Measurements from ENCODE around the gene AP3D1.

AP3D1 gene

DNA sequence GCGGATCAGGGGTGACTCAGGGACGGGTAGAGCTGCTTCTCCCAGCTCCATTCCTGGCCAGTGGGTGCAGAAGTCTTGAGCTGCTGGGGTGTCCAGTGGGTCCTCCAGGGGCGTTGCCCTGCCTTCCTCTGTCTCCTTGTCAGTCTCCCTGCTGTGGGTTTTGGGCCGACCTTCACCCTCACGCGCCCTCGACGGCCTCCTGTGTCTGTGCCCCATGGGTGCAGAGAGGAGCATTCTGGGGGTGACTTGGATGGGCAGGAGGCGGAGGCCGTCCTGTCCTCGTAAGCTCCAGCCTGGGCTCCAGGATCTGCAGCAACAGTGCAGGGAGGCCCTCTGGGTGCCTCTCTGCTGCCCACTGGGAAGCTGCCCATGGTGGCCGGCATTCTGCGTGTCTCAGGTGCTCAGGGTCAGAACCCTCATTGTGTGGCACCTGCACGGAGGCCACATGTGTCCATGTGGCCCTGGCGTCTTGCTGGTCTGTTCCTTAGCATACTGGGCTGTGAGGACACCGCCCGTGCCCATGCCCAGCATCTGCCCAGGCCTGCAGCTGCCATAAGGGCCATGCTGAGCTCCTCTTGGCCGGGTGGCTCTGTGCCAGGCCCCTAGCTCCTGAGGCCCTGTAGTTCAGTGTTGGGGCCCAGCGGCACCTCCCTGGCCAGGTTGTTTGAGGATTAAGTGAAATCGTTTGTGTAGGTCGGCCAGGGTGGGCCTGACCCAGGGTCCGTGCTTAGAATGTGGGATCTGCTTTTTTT, 29.7 kb upstream of the AP3D1 start:
- DNase-seq = no peak

DNA sequence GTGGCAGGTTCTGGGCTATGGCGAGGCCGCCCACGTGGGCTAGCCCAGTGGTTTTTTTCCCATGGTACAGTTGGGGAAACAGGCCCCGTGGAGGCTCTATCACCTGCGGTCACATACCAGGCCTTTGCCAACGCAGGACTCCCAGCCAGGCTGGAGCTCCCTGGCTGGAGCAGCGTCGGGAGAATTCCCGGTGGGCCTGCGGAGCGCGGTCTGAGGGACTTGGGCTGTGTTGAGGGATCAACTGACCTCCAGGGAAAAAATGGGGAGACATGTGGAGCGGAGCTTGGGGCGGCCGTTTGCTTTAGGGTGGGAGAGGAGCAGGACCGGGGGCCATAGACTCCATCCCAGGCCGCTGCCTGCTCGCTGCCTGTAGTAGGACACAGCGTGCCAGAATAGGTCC, 28.7 kb upstream of the AP3D1 start:
- no peak for DNase-seq

DNA sequence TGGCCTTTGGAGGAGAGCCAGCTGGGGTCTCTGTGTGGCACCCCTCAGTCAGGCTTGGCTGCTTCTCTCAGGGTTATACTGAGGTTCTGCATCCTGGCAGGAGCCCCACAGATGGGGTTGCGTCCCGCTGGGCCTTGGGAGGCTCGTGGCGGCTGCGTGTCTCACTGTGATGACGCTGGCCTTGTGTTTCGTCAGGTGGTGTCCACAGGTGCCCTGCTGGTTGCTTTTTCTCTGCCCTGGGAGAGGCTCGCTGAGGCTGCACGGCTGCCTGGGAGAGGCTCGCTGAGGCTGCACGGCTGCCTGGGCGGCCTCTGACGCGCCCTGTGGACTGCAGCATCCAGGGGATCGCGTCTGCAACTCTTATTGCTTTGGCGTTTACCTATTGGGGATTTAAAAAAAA, 27.7 kb upstream of the AP3D1 start:
- DNase-seq = no peak

DNA sequence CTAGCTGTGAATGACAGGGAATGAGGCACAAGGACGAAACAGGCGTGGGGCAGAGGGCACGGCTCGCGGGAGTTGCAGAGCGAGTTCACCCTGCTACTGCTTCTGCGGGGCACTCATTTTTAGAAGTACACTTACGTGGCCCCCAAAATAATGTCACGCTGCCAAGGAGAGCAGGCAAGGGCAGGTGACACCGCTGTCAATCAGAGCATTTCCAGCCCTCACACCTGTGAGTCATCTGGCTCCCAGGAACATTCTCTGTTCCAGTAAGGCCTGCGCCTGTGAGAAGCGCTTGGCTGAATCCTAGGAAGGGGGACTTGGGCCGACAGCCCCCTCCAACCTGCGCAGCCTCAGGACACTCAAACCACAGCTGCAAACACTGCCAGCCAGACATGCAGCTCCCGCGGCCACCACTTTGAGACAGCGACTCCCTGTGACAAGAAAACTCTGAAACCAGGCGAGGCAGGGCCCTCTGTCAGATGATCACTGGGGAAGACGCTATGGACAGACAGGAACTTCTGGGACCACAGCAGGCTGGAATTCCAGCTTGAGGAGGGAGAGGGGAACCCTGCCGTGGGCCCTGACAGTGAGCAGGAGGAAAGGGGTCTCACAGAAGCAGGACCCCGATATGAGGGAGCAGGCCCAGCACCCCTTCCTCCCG, 25.1 kb upstream of the AP3D1 start:
- DNase-seq = no peak

DNA sequence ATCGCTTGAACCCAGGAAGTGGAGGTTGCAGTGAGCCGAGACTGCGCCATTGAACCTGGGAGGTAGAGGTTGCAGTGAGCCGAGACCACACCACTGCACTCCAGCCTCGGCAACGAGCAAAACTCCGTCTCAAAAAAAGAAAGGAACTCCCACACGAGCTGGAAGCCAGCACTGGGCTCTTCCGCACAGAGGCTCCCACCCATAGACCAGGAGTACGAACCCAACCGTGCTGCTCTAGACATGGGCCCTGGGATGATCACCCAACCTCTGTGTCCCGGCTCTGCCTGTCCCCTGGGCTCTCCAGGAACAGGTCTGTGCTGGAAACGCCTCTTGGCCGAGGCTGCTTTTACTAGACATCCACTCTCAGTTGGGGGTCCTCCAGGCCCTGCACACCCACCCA, 24.4 kb upstream of the AP3D1 start:
- DNase-seq = no peak

DNA sequence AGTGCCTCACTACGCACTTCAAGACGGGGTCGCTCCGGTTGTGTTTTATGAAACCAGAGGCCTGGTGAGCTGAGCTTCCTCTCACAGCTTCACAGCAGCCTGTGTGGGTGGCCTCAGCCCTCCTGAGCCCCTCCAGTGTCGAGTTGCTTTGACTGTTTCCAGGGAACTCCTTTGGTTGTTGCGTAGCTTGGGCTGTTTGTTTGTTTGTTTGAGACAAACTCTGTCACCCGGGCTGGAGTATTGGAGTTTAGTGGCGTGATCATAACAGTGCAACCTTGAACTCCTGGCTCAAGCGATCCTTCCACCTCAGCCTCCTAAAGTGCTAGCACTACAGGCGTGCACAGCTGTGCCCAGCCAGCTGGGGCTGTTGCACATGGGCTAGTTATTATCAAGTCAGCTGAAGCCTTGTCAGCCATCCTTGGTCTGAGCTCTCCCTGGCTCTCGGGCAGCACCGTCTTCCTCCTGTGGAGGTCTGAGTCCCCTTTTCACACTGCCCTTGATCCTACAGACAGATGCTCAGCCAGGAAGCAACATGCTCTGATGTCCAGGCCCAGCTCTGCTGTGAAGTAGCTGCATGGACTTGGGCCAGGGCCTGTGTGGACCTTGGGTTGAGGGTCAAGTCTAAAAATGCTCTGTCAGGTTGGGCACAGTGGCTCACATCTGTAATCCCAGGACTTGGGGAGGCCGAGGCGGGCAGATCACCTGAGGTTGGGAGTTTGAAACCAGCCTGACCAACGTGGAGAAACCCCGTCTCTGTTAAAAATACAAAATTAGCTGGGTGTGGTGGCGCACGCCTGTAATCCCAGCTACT, 22.6 kb upstream of the AP3D1 start:
- DNase-seq = no peak

DNA sequence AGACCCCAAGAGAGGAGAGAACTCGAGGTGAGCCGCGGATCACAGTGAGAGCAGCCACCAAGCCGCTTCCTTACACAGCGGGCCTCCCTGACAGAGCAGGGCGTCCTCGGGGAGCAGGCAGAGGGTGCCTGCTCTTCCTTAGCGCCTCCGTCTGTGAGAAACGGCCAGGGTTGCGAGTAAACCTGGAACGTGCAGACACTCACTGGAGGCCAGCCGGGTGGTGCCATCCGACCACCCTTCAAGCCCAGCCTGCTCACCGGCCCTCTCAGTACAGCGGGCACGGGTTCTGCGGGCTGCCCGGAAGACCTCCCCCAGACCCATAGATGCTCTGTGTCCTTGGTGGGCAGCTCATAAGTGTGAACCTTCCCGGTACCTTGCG, 22.0 kb upstream of the AP3D1 start:
- no peak for DNase-seq

DNA sequence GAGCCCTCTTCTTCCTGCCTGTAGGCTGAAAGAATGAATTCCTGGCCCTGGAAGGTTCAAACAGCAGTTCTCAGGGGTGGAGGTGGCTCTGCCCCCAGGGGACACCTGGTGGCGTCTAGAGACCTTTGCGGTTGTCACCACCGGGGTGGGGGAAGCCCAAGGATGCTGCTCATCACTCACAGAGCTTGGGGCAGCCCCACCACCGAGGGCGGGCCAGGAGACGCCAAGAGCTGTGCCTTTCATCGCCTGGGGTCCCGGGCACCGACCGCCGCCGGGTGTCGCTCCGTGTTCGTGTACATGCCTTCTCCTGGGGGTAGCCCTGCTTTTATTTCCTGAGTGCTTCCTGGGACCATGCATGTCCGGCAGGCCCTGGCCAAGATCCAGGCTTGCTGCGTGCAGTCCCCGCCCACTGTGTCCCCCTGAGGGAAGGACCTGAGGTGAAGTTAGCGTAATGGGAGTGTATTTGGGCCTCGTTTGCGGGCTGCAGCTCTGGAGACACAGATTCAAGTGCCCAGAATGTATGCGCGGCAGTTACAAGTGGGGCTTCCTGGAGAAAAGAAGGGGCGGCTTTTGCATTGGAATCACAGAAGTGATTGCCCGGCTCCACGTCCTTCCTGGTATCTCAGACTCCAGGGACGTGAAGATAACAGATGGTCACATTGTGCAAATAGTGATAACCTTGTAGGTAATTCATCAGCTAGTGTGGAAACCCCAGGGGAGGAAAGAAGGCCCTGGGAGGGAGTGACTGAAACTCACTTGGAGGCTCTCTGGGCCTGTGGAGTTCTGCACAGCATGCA, 20.2 kb upstream of the AP3D1 start:
- DNase-seq = no peak

DNA sequence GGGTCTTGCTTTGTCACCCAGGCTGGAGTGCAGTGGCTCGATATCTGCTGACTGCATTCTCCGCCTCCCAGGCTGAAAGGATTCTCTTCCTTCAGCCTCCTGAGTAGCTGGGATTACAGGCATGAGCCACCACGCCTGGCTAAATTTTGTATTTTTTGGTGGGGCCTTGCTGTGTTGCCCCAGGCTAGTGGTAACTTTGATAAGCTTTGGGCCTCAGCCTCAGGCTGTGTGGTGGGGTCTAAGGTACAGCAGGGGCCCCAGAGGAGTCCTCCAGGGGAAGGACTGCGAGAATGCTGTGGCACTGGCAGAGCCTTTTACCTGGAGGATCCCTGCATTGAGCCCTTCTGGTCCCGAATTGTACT, 19.6 kb upstream of the AP3D1 start:
- DNase-seq = no peak

DNA sequence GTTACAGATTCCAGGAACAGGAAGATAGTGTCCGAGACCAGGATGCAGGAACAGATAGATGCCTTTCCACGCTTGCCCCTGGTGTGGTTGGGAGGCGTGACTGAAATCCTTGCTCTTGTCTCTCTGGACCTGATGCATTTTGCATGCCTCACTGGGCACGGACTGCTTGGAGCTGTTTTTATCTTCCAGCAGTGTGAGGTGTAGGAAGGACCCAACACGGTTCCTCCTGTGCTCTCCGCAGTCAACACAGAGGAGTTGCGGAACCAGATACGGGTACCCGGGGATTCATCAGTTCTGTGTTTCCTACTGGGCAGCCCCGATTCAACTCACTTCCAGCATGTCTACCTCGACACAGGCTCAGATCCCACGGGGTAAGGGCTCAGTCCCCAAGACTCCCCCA, 18.9 kb upstream of the AP3D1 start:
- DNase-seq = no peak

DNA sequence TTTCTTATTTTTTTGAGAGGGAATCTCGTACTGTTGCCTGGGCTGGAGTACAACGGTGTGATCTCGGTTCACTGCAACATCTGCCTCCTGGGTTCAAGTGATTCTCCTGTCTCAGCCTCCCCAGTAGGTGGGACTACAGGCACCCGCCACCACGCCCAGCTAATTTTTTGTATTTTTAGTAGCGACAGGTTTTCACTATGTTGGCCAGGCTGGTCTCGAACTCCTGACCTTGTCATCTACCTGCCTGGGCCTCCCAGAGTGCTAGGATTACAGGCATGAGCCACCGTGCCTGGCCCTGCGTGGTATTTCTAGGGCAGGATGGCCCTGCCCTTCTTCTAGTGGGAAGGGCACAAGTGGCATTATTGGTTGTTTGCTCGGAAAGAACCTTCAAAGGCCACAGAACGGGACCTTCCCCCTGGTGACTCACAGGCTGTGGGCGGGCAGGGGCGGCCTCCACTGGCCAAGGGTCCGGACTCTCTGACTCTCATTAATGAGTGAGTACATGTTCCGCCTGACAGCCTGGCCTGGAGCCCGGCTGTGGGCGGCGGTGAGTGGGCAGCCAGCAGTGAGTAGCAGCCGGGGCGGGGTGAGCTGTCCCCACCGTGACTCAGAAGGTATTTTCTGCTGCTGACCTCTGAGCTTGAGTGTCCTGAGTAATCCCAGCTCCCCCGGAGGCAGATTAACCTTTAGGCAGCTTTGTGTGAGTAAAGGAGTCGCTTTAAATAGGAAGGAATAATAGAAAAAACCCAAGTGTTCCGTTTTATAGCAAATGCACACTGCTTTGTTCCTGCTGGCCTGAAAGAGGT, 17.5 kb upstream of the AP3D1 start:
- peak; percentile 92 for DNase-seq

DNA sequence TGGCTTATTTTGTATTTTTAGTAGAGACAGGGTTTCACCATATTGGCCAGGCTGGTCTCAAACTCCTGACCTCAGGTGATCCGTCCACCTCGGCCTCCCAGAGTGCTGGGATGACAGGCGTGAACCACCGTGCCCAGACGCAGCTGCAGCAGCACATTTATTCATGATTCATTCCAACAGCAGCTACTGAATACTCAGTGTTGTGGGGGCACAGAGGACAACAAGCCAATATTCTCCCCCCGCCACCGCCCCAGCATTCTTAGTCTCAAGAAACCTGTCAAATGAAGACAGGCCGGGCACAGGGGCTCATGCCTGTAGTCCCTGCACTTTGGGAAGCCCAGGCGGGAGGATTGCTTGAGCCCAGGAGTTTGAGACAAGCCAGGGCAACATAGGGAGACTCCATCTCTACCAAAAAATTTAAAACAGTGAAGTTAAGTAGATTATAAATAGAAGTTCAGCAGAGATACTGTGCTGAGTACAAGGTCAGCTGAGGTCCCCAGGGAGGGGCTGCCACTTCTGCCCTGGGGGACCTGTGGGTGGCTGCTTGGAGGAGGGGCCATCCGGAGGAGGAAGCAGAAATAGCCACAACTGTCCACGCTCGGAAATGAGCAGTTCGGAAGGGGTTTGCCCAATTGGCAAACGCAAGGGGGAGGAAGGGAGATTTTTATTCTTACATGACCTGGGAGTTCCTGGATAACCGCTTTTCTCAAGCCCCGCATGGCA, 16.7 kb upstream of the AP3D1 start:
- DNase-seq = no peak

DNA sequence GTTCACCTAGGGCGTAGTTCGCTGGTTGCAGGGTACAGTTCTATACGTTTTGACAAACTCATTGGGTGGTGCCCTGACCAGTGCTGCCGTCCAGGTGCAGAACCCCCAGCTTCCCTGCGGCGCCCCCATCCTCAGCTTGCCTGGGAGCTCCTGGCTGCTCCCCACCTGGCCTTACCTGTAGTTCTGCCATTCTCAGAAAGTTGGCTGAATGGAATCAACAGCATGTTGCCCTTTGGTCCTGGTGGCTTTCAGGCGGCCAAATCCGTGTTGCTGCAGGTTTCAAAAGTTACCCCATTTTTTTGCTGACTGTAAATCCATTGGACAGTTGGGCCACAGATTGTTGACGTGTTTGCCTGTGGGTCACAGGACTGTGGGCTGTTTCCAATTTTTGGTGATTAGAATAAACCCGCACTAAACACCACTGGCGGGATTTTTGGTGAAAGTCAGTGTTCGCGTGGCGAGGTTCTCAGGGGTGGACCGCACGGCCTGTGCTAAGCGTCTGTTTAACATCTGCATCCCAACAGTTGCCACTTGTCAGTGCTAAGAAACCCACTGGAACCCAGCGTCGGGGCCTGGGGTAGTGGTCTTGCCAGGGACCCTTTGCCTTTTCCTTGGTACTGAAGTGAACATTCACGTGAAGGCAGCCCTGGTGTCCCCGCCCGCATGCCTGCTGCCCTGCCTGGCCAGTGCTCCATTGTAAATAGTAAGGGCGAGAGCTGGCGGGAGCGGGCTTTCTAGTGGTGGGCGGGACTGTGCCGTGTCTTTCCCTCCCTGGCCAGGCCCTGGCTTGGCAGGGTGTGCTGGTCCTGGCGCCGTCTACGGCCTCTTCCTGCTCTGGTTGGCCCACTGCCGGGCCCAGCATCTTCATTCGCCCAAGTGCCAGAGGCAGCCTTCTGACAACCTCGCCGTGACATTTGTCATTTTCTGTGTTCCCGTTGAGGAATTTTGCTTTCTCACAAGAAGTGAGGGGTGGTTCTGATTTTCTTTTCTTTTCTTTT, 15.7 kb upstream of the AP3D1 start:
- DNase-seq = no peak

DNA sequence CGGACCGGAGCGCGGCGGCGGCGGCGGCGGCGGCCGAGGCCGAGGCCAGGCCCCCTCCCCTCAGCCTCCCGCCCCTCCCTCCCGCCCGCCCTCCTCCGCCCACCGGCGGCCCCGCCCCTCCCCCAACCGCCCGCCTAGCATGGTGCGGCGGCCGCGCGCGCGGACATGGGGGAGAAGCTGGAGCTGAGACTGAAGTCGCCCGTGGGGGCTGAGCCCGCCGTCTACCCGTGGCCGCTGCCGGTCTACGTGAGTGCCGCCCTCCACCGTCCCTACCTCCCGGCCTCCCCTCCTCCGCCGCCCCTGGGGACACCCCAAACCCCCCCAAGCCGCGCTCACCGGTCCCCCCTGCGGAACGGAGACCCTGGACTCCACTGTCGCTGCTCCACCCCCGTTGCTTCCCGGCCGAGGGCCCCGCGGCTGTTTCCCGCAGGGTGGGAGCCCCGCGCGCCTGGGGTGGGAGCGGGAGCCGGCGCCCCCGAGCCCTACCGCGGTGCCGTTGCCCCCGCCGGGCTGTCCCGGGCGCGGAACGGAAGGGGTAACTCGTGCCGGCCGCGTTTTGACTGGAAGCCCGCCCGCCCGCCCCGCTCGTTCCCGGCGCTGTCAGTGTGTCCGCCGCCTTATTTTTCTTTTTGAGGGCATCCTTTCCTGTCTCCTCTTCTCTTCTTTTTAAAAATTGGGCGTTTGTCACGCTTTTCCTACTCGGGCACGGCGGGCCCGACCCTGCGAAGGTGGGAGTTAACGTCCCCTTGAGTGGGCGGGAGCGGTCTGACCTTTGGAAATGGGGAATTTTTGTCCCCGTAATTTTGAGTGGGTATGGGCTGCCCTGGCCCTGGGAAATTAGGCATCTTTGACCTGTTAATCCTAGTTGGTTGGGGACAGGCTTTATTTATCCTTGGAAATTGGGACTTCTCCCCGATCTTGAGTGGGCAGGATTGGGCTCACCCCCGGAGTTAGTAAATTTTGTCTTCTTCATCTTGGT, 12.9 kb upstream of the AP3D1 start:
- no peak for DNase-seq

DNA sequence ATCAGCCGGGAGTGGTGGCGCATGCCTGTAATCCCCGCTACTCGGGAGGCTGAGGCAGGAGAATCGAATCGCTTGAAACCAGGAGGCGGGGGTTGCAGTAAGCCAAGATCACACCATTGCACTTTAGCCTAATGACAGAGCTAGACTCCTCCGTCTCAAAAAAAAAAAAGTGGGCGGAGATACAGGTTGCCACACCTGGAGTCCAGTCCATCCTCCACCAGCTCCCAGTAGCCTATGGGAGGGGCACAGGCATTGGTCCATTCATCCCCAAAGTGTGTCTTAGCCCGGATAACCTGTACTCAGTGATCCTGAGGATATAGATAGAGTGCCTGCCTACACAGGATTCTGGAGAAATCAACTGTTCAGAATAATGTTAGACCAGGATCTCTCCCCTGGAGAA, 9.0 kb upstream of the AP3D1 start:
- DNase-seq = no peak

DNA sequence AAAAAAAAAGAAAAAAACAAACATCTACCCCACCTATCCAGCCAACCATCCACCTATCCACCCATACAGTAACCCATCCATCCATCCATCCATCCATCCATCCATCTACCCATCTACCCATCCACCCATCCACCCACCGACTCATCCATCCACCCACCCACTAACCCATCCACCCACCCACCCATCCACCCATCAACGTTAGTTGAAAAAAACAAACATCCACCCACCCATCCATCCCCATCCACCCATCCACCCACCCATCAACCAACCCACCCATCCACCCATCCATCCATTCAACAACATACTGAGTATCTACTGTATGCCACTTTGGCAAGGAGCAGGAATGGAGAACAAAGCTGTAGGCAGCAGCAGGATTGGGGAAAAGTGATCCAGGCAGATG, 6.1 kb upstream of the AP3D1 start:
- DNase-seq = no peak

DNA sequence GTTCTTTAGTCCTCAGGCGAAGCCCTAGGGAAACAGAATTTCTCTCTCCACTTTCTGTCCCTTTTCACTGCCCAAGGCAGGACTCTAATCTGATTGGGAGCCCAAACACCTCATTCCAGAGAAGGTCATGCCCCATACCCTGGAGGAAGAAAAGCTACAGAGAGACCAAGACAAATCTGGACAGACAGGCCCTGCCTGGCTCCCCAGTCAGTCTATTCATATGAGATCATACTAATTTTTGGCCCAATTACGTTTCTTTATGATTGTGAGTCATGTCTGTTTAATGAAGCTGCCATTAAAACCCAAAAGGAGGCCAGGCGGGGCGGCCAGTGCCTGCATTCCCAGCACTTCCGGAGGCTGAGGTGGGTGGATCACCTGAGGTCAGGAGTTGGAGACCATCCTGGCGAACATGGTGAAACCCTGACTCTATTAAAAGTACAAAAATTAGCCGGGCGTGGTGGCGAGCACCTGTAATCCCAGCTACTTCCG, 3.3 kb upstream of the AP3D1 start:
- peak; percentile 46 for DNase-seq

DNA sequence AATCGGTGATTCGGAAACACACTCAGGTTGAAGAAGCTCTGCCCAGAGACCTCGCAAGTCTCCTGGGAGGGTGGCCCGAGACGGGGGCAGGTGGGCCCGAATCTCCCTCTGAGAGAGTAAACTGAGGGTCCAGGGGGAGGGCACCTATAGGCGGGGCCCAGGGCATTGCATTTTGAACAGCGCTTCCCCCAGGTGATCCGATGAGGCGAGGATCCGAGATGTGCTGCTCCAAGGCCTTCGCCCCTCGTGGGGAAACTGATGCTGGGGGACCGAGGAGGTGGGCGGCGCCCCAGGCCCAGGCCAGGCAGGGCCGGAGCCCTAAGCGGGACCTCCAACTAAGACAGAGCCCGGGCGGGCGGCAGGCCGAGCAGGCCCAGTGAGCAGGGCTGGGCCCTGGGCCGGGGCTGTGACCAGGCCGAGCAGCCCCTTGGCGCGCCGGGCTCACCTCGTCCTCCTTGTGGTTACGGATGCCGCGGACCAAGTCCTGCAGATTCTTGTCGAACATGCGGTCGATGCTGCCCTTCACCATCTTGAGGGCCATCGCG, 500 bp downstream of the AP3D1 start:
- DNase-seq = no peak
